GM12891 (cell line): ENCODE data around the gene ARHGAP26.

Experiments used
- PAX5 ChIP-seq: IDR thresholded peaks from 2 replicates; pipeline ENCODE4 v1.6.1; 2011; ENCODE audit warnings: low read length, moderate library complexity, mild to moderate bottlenecking; ENCODE audit not compliant: insufficient read depth, severe bottlenecking
- POLR2A ChIP-seq: IDR thresholded peaks from 2 replicates; pipeline ENCODE4 v1.6.1; 2011; ENCODE audit warnings: low read depth, low read length, control low read depth
- POLR2AphosphoS5 ChIP-seq: IDR thresholded peaks from 2 replicates; pipeline ENCODE4 v1.6.1; 2011; ENCODE audit warnings: low read depth, low read length, control low read depth
- POU2F2 ChIP-seq: IDR thresholded peaks from 2 replicates; pipeline ENCODE4 v1.6.1; 2011; ENCODE audit warnings: low read depth, mild to moderate bottlenecking, control low read depth, low read length, moderate library complexity
- TAF1 ChIP-seq: IDR thresholded peaks from 2 replicates; pipeline ENCODE4 v1.6.1; 2011; ENCODE audit warnings: low read depth, low read length, control low read depth

DNA sequence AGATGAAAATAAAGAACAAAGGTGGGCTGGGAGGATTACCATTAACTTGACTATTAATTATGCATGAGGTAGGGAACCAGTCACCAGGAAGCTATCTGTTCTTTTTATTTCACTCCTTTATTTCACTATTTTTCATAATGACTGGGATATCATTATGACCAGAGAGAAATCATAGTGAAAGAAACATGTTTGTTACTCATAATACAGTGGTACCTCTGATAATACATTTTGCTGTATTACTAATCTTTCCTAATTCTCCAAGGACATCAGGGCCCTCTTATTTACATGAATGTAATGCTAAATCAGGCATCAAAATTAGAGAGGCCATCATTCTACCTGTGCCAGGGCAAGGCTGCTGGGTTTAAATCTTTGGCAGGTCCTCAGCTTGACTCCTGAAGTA is 379.6 kb downstream of the ARHGAP26 start:
- TF ChIP-seq POLR2AphosphoS5 (no peak), POLR2A (no peak), TAF1 (no peak), POU2F2 (no peak), PAX5 (no peak)
